Activated CD8-positive, alpha-beta memory T cell treated with anti-CD3 and anti-CD28 coated beads for 1 hour (primary cell): ENCODE results near the gene BEND5.

Experiments
- DNase-seq, 2 donors: peaks; one replicate each; pipeline ENCODE4 v3.0.0-alpha.2; 2020; ENCODE audit warnings: low read depth in 1 of 2; ENCODE audit errors: extremely low read depth in 1 of 2

Gene BEND5

DNA sequence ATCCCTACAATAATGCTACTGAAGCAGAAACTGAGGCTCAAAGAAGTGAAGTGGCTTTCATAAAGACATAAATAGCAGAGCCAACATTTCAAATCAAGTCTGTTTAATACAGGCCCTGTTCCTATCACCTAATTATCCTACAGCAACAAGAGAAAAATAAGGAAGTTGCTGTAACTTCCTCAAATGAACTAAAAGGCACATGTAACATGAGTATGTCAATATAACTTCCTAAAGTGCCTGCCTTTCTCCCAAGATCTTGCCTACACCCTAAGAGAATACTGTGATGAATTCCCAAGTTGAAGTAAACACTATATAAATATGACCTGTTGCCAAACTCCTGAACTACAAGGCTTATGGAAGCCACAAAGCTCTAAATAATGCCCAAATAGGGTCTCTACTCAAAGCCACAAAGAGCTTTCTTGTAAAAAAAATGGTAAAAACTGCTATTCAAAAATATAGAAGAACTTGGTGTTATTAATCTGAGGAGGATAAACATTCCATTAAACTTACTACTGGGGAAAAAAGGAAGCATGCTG, 8.6 kb downstream of the BEND5 start:
- DNase-seq = no peak

DNA sequence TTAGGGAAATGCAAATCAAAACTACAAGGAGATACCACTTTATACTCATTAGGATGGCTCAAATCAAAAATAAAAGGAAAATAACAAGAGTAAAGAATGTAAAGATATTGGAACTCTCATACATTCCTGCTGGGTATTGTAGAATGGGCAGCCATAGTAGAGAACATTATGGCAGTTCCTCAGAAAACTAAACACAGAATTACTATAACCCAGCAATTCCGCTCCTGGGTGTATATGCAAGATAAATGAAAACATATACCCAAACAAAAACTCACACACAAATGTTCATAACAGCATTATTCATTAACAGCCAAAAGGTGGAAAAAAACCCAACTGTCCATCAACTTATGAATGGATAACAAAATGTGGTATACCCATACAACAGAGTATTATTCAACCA, 11.4 kb downstream of the BEND5 start:
- DNase-seq = no peak

DNA sequence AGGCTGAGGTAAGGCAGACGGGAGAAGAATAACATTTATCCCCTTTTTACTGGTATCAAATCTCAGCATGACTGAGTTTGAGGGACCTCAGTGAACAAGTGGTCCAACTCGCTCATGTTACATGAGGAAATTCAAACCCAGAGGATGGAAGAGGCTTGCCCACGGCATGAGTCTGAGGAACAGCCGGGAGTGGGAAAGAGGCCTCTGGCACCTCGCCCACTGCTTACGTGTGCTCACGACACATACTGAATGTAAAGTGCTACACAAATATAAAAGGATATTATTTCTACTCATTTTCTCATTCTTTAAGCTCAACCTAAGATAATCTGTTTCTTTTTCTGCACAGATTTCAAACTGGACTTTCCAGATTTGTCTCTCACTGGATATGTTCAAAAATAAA, 14.7 kb downstream of the BEND5 start:
- no peak for DNase-seq

DNA sequence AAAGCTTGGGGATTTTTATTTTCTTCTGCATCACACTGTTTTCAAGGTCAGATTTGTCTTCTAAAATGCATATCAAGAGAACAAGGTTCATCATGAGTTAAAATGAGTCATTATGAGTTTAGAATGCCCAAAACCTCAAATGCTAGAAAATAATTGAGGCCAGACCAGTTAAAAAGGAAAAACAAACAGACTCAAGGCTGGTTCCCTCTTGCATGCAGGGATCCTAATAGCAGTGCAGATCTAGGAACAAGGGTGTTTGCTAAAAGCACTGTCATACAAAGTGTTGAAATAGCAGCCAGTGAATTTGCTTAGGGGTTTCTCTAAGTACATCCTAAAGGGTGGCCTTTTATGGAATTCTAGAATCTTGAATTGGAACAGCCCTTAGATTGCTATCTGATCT, 15.3 kb downstream of the BEND5 start:
- no peak for DNase-seq

DNA sequence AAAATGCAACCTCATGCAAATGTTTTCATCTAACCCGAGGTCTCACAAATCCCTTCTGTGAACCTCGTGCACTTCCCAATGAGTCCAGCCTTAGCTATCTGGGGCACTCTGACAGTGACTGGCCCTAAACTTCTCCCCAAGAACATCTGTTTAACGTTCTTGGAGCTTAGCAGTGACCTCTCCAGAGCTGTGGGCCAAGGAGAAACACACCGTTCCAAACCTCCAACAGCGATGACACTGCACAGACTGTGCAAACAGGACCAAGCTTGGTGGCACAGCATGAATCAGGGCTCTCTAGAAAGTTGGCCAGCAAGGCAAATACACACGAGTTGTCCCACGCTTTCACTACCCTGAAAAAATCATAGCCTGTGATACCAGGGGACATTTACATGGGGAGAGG, 15.8 kb downstream of the BEND5 start:
- no peak for DNase-seq

DNA sequence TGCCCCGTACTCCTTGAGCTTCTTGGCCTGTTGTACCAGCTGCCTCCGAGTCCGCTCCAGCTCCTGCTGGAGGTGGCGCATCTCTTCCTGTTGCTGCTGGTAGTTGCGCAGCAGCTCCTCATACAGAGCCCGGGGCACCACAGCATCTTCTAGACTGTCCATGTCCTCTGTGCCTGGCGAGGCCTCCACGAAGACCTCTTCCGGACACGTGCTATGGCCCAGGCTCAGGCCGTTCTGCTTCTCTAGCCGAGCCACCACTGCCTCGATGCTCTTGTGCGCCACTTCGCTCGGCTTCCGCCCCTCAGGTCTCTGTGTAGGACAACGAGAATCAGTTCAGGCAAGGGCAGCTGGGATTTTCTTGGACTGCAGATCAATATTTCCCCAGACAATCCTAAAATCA, 17.7 kb downstream of the BEND5 start:
- DNase-seq = no peak

DNA sequence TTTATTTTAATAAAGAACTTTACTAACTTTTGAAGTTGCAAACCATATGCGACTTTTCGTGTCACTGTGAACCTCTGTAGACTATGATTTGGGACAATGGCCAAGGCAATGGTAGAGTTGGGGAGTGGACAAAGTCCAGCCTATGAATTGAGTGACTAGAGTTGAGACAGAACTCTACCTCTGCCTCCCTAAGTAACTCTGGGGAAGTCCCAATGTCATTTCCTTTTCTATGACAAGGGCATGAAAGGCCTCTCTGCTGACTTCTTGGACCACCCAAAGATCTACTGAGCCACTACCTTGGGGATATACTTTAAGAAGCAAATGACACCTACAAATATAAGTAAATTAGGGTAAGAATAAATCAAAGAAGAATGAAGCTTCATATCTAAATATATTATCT, 19.3 kb downstream of the BEND5 start:
- no peak for DNase-seq

DNA sequence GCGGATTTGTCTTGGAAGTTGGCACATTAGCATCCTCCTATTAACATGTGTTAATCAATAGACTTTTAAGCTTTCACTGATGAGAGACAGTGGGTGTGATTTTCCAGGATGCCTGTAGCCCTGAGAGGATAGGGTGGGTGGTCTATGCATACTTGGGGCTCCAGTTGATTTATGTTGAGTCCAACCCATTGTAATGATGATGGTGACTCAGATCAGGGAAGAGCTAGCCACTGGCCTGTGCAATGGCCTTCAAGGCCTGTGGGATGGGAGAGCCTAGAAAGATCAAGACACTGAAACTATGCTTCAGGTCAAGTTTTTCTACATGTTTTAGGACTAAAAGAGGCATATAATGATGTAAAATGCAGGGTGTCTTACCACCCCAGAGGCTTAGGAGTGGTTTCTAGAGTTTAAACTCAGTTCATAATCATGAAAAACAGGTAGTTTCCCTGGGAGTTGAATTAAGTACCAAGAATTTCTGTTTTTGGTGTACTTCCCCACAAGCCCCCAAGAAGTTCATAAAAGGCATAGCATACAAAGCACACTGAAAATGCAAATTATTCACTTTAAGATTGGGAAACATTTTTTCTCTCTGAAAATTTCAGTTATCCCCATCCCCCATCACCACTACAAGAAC, 19.9 kb downstream of the BEND5 start:
- DNase-seq = no peak

DNA sequence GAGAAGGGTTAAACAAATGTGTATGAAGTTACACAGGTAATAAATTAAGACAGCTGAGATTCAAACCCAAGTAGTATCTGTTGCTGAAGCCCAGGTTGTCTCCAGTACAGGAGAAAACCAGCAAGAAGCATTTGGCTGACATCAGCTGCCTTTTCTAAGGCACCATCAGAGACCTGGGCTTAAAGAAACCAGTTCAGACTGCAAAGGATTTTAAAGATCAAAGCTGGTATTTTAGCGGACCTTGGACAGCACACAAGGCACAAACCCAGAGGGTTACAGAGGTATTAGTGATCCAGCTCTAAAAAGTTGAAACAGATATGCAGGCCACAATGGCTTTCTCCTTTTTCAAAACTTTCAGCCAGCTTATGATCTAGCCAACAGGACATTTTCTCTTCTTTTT, 23.4 kb downstream of the BEND5 start:
- DNase-seq = no peak

DNA sequence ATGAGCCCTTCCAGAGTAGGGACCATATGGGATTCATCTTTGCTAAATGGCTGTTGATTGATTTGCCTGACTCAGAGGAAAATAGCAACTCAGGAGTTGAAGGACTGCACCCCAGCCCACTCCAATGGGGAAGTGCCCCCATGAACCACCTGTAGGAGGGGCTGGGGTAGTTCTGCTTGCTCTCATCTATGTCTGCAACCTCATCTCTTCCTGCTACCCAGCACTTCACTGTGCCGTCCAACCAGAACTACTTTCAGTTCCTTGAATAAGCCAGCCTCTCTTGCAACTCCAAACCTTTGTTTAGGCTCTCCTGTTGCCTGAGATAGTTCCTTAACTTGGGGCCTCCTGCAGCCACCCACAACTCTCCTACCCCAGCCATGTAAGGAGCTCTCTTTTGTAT, 26.6 kb downstream of the BEND5 start:
- DNase-seq = no peak

DNA sequence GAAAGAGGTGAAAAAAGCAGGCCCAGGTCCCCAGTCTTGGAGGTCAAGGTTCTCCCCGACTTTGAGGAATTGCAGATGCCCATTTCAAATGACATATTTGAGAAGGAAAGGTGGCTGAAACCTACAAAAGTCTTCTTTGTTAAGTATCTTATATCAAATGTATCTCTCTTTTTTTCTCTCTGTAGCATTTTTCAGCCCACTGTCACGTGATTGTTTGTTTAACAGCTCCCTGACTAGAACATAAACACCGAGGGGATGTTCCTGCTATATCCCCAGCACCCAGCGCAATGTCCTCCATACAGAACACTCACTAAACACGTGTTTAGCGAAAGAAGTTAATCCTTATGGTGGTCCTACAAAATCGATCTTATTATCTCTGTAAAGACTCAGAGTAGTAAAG, 27.6 kb downstream of the BEND5 start:
- DNase-seq = no peak

DNA sequence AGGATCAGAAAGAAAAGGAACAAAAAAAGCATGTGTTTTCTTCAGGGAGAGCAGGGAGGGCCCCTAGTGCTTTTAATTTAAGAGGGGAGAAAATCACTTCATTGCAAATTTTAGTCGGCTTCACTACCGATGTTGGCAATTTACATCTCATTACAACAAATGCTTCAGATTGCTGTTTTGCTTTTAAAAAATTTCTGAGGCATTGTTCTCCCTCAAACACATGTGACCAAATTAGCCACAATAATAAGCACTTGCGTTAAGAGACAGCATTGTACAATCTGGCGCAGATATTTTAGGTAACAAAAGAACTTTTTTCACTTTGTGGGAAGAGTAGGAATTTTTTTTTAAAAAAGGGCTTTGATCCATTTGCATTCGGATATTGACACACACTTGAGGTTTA, 29.8 kb downstream of the BEND5 start:
- no peak for DNase-seq

DNA sequence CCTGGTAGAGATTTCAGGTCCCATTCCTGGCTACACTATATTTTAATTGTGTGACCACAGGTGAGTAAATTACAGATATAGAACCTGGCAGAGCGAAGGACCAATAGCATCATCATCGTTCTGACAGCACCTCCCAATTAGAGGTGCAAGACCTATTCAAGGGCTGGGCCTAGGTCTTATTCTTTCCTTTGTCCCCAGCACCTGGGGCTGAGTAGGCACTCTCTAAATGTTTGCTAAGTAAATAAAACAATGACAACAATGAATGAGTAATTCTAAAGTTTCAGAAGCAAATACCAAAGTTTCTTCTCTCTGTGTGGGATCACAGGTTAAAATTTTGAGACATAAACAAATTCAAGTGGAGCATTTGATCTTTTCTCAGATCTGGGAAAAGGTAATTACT, 32.7 kb downstream of the BEND5 start:
- DNase-seq = no peak

DNA sequence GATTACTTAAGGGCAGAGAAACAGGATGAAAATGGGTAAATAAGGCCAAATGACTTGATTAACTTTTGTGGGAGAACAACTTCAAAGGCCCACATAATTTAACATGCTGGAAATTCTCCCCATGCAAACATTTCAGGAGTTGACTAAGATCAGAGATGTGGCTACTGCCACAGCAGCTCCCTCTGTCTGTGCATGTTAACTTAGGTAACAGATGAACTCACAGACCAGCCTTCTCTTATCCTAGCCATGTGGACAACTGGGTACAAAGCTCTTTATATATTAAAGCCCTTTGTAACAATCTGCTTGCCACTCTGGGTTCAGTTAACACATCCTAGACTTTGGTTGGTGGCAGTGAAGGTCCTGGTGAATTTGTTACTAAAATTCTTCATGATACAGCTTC, 33.2 kb downstream of the BEND5 start:
- DNase-seq = no peak

DNA sequence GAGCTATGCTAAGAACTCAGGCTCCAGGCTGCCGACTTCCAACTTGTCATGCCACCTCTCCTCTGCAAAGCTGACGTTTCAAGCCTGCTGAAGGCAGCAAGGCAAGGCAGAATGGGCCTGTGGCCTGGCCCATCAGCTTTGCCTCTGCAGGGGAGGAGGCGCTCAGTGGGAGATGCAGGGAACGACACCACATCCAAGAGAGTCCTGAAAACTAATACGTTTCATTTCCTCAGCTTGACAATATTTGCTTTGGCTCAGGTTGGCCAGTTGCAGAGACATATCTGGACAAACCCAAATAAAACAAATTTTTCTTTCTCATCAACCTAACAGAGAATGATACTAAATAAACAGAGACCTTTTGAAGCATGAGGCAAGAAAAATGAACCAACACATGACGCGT, 35.3 kb downstream of the BEND5 start:
- no peak for DNase-seq

DNA sequence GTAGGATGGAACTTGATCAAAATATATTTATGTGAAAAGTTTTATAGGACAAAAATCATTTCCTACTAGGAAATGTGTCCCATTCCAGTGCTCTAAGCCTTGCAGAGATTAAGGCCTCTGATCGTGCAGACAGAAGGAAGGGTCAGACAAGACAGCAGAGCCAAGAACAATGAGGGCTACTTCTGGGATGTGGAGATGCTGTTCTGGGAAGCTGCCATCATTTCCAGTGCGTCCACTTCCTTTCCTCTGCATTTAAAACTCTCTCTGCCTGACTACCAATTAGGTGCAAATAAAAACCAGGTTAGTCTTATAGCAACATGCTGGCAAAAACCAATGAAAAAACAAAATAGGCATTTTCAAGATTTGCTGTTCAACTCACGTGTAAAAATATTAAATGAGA, 36.1 kb downstream of the BEND5 start:
- no peak for DNase-seq

DNA sequence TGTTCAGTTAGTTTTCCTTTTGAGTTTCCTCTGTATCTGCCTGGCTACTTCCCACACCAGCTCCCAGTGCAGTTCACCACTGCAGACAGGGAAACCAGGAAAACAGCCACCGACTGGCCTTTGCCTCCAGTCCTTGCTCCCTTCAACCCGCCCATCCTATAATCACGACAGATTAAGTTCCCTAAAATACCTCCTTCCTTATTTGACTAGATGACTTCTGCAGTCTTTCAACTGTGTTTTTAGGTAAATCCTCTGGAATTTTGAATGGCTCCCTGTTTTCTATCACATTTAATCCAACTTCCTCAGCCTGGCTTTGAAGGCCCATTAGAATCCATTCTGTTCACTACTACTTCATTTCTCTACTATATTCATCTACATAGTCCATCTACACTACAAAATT, 37.6 kb downstream of the BEND5 start:
- DNase-seq = no peak

DNA sequence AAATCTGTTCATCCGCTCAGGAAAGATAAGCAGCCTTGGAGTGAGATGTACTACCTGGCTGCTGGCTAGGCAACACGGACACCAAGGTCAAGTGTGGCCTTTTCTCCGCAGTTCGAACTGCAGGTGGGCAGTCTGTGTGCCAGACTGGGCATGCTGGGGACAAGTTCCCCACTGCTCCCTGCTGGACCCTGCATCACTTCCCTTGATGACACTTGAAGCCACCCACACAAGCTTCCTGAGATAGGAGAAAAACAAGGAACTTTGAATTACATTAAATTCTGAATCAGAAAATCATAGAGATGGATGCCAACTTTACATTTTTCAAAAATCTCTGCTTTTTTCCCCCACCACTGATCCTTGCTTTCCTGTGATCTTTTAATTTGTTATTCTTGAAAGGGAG, 38.3 kb downstream of the BEND5 start:
- no peak for DNase-seq

DNA sequence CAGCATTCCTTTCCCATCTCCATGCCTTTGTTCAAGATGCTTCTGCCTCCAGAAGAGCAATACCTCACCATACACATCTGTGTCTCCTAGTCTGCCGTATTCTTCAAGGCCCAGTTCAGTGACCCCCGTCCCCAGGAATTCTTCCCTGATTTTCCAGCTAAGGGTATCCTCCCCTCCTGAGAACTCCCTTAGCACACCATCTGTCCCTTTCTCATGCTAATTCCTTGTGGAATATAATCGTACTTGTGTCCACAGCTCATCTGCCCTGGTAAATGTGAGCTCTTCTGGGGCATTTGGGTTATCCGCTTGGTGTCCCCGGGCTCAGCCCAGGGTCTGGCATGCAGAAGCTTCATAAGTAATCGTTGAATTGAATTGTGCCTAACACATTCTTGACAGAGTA, 40.9 kb downstream of the BEND5 start:
- DNase-seq = no peak

DNA sequence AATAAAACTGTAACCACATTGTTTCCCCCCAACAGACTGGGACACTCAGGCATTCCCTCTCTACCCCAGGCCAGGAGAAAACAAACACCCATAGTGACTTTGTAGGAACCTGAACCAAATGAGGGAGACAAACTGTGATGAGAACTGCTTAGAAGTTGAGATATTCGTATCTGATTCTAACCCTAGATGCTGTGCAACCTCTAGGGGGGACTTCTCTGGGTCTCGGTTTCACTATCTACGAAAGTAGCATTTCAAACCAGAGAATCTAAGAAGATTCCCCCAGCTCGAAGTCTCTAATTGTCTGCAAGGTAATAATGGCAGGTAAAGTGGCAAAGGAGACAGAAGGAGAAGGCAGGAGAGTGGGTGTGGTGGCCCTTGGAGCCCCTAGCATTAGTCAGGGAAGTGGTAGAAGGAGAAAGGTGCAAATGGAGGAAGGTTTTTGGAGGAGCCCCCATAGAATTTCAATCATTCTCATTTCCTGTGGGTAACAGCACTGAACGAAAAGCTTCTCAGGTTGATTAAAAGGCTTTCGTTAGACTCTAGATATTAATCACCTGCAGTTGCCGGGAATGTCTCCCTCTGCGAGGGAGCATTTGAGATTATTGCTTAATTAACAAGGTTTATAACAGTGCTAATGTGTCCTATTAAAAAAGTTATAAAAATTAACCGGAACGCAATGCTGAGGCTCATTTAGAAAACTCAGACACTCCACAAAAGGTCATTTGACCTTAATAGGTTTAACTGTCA, 46.4 kb downstream of the BEND5 start:
- DNase-seq = no peak

DNA sequence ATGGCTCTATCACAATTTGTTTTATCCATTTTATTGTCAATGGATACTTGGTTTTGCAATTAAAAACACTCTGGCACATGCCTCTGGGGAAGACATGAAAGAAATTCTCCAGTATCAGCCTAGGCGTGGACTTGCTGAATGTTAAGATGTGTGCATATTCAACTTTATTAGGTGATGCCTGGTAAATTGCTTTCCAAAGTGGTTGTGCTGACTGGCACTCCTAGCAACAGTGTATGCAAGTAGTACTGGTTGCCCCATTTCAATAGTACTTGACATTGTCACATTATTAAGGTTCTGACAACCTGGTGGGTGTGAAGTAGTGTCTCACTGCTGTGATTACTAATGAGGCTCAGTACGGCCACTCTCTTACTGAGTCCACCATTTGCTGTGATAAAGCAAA, 48.1 kb downstream of the BEND5 start:
- DNase-seq = no peak

DNA sequence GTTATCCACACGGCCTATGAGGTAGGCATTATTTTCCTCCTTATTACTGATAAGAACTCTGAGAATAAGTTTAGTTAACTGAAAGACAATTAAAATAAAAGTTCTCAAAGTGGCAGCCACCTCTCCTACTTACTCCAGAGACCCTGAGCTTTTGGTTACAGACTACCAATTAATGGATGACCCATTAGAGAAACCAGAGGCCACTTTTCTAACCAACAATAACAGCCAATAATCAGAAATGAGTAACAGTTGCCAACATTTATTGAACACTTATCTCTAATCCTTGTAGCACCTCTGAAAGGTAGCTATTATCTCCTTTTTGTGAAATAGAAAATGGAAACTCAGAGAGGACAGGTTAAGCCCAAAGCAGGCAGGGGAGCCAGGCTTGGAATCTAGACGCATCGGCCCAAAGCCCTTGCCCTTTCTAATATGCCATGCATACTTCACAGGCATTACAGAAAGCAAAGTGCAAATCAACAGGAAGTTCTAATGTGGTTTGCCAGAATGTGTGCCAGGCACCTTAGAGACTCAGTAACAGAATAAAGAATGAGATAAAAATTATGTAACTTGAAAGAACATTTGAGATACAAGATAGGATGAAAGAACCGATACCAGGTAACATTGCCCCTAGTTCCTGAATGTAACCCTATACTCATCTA, 50.0 kb downstream of the BEND5 start:
- DNase-seq = no peak
